CD4-positive, alpha-beta T cell treated with Interleukin-12 subunit alpha and Interleukin-12 subunit beta, for 1 hour (primary cell): Measurements from ENCODE around the gene TTLL8.

Experiments
- DNase-seq: peaks from one replicate; pipeline ENCODE4 v3.0.0-alpha.2; 2020

Gene TTLL8

GRCh38 chr22:50061141-50061823 is 3.2 kb upstream of the TTLL8 start:
- DNase-seq, result no peak

GRCh38 chr22:50060441-50061140 is 2.5 kb upstream of the TTLL8 start:
- DNase-seq, result no peak

- no peak for DNase-seq
These were observed 1.8 kb upstream of the TTLL8 start for GRCh38 chr22:50059881-50060262.

GRCh38 chr22:50058906-50059880 is 1.1 kb upstream of the TTLL8 start:
- no peak for DNase-seq

- no peak for DNase-seq
These were observed 629 bp downstream of the TTLL8 start for GRCh38 chr22:50057278-50058060.

GRCh38 chr22:50056214-50056972 is 1.7 kb downstream of the TTLL8 start:
- no peak for DNase-seq

GRCh38 chr22:50053861-50054260 is 4.2 kb downstream of the TTLL8 start:
- no peak for DNase-seq

GRCh38 chr22:50051930-50052329 is 6.2 kb downstream of the TTLL8 start:
- DNase-seq, result no peak

GRCh38 chr22:50049299-50050195 is 8.6 kb downstream of the TTLL8 start:
- no peak for DNase-seq

GRCh38 chr22:50048836-50049235 is 9.3 kb downstream of the TTLL8 start:
- DNase-seq, result no peak

- no peak for DNase-seq
These were observed 9.9 kb downstream of the TTLL8 start for GRCh38 chr22:50048061-50048765.

GRCh38 chr22:50047346-50047745 is 10.8 kb downstream of the TTLL8 start:
- no peak for DNase-seq

GRCh38 chr22:50046481-50047245 is 11.4 kb downstream of the TTLL8 start:
- no peak for DNase-seq

- DNase-seq, result no peak
These were observed 12.1 kb downstream of the TTLL8 start for GRCh38 chr22:50046019-50046415.

- DNase-seq, result no peak
These were observed 12.7 kb downstream of the TTLL8 start for GRCh38 chr22:50045211-50046018.

- no peak for DNase-seq
These were observed 13.5 kb downstream of the TTLL8 start for GRCh38 chr22:50044485-50045118.

- no peak for DNase-seq
These were observed 16.6 kb downstream of the TTLL8 start for GRCh38 chr22:50041361-50042065.
